HG03558 (cell line): ENCODE data around the gene TADA3.
A peak's percentile ranks its signal among the peaks of the same experiment; 100 is the strongest.

Source experiments
- ATAC-seq: cut with Tn5 transposase; IDR thresholded peaks from one replicate; pipeline ENCODE4 v1.9.1; 2021; ENCODE audit warnings: moderate number of reproducible peaks; ENCODE audit not compliant: unreplicated experiment; ENCODE audit errors: extremely low read depth

Gene TADA3

DNA sequence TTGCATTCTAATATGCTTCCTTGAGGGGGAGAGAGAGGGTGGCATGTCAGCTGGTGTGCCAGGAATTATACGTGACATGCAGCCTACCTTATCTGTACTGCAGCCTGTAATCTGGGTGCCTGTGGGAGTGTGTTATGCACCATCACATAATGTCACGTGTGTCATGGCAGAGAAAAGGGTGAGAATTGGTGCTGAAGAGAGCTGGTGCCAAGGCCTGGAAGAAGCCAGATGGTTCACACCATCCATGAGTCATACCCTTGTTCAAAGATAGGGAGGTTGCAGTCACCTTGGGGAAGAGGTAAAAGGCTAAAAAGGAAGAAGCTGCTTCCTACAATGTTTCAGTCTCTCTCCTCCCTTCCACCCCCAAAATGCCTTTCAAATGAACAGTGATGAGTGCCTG is 55.4 kb downstream of the TADA3 start:
- ATAC-seq, result no peak

DNA sequence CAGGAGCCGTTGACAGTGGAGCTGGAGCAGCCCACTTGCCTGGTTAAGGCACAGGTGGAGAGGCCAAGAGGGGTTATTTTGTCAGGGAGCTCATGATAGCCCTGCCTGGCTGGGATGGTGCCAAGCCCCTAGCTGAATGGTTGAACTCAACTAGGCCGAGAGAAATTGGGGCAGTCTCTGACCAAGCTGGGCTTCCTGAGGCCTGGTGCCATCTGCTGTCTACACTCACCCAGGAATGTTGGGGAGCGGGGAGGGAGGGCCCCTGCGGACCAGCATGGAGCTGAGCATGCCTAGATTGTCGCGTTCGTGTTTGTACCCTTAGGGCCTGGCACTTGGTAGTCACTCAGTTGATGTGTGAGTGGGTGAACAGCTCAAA is 59.5 kb downstream of the TADA3 start:
- ATAC-seq, result no peak

DNA sequence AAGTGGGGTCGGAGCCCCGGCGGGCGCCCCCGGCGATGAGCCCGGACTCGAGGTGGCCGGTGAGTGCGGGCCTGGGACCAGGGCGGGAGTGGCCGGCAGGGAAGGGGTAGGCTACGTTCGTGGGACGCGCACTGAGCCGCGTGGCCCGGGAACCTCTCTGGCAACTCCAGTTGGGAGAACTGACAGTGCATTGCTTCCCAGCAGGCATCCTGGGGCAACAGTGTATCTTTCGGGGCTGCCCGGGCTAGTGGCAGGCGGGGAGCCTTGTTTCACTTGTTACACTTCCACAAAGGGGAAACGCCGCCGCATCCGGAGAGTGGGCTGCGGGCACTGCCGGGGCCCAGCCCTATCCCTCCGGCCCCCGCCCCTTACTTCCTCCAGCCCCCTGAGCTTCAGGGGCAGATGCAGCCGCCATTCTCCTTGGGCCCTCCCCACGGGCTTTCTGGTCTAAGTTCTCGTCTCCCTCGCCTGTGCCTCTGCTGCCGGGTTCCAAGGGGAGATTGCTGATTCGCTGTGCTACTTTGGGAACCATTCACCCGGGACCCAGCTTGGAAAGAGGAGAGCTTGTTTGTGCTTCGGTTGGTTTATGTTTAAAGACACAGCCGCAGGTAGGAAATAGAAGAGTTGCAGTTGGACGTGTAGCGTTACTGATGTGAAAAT is 60.1 kb downstream of the TADA3 start:
- no peak for ATAC-seq

DNA sequence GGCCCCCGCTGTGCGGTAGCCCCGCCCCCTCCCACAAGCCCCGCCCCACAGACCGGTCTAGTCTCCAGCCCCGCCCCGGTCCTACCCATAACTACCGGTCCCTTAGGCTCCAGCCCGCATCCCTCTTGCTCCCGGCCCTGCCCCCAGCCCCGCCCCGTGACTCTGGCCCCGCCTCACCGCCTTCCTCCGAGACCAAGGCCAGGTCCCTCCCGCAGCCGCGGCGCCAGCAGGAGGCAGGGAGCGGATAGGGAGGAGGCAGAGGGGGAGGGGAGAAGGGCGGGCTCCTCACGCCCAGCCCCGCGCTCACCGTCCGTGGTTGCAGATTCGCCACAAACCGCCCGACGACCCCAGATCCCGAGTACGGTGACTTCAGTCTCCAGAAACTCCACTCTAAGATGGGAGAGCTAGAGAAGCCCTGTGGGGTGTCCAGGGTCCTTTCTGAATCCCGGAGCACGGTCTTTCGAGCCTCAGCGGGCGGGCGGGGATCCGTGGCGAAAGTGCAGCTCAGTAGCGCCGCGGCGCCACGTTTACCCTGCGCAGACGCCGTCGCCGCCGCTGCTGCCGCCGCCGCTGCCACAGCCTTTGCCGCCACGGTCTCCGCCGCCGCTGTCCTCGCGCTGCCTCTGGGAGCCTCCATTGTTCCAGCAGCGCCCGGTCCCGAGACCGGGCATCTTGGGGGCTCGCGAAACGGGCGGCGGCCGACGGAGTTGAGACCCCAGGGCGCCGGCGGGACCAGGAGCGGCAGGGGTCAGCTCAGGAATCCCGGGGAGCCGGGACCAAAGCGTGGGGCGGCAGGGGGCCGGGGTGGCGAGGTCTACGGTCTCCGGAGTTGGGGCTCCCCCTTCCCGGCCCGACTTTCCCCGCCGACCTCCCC is 60.8 kb downstream of the TADA3 start, which contains the start of gene BRPF1:
Gene BRPF1 (plus strand): TSS at position 530 of the 874 bp plus-strand sequence. CDS start 2,406 bp downstream, outside the sequence.
- peak; percentile 79 for ATAC-seq

- peak; percentile 9 for ATAC-seq
Observed at GRCh38 chr3:9730657-9731205, 61.5 kb downstream of the TADA3 start.
